Endodermal cell (in vitro differentiated cells): ENCODE measurements around the gene ZP2. TPM values are rescaled to one million over a fixed set of nuclear protein-coding genes. Genes with fewer than 3 reads are reported as not detected.

Experiments used
- DNase-seq: peaks from one replicate; pipeline ENCODE4 v3.0.0-alpha.2; 2017
- H3K27ac ChIP-seq: 2 replicates; pipeline ENCODE4 v1.5.1; 2013; ENCODE audit warnings: mild to moderate bottlenecking, low read depth, low read length, moderate library complexity
- H3K27me3 ChIP-seq: 2 replicates; pipeline ENCODE4 v1.6.1; 2013; ENCODE audit warnings: mild to moderate bottlenecking, low read length, moderate library complexity; ENCODE audit not compliant: insufficient read depth, control insufficient read depth, poor library complexity, severe bottlenecking
- H3K36me3 ChIP-seq: 2 replicates; pipeline ENCODE4 v1.7.0; 2013; ENCODE audit warnings: mild to moderate bottlenecking, low read length, moderate library complexity; ENCODE audit not compliant: control insufficient read depth, insufficient read depth
- H3K4me1 ChIP-seq: one replicate; pipeline ENCODE4 v1.7.0; 2013; ENCODE audit warnings: low read length; ENCODE audit not compliant: control insufficient read depth, insufficient read depth
- H3K4me3 ChIP-seq: 2 replicates; pipeline ENCODE4 v1.5.1; 2013; ENCODE audit warnings: mild to moderate bottlenecking, low read length, moderate library complexity
- H3K9ac ChIP-seq: 2 replicates; pipeline ENCODE4 v1.6.1; 2013; ENCODE audit warnings: mild to moderate bottlenecking, low read length, moderate library complexity; ENCODE audit not compliant: poor library complexity, severe bottlenecking; ENCODE audit errors: extremely low read depth
- H3K9me3 ChIP-seq: 2 replicates; pipeline ENCODE4 v1.6.1; 2013; ENCODE audit warnings: mild to moderate bottlenecking, low read length, moderate library complexity; ENCODE audit not compliant: control insufficient read depth
- H3K27ac Mint-ChIP-seq: 2 replicates; pipeline ENCODE4 v1.8.0; 2020; ENCODE audit warnings: mixed read lengths
- H3K27me3 Mint-ChIP-seq: 2 replicates; pipeline ENCODE4 v1.8.0; 2021; ENCODE audit warnings: mild to moderate bottlenecking, mixed read lengths; ENCODE audit not compliant: insufficient read depth
- H3K36me3 Mint-ChIP-seq: 2 replicates; pipeline ENCODE4 v1.8.0; 2020; ENCODE audit warnings: low read depth, mixed read lengths
- H3K4me1 Mint-ChIP-seq: 2 replicates; pipeline ENCODE4 v1.8.0; 2020; ENCODE audit warnings: mixed read lengths
- H3K4me3 Mint-ChIP-seq: 2 replicates; pipeline ENCODE4 v1.8.0; 2020; ENCODE audit warnings: mild to moderate bottlenecking, moderate library complexity, mixed read lengths
- H3K9me3 Mint-ChIP-seq: 2 replicates; pipeline ENCODE4 v1.8.0; 2020; ENCODE audit warnings: mild to moderate bottlenecking, mixed read lengths
- CTCF ChIP-seq: fragments of 200-600 bp; sonication (generic); conservative IDR thresholded peaks from 2 replicates; pipeline ENCODE4 v1.5.0; 2021; ENCODE audit warnings: antibody characterized with exemption, mild to moderate bottlenecking
- WGBS, 2 experiments: methylation state at CpG; one replicate each; pipeline versions ENCODE4 v1.1.5 to v1.1.7; 2013; ENCODE audit warnings: missing lambda C conversion rate in 2 of 2, mixed read lengths in 1 of 2; ENCODE audit not compliant: insufficient coverage in 1 of 2, insufficient read length in 1 of 2; 5-methylcytosine and 5-hydroxymethylcytosine counted together
- total RNA-seq, 2 donors: library from RNA; stranded (reverse); fragmentation: NEBNext Ultra II Directional in 1 of 2; extraction: Animal tissue kit (Norgen Biotek cat#: 25700) in 1 of 2; gene quantifications; 2 replicates in 1 of 2; 3 replicates in 1 of 2; pipeline ENCODE4 v1.2.1, GENCODE V29; 2021

The ZP2 gene
- total RNA-seq, 2 donors from 2014 or later: not detected

- peaks cover 30% of the 10 kb centered on the region for H3K9me3 Mint-ChIP-seq
- Histone ChIP-seq H3K27me3 (no peaks in the 10 kb centered on the region), H3K9me3 (peaks cover 24% of the 10 kb centered on the region), H3K36me3 (peaks cover 19% of the 10 kb centered on the region), H3K4me3 (no peak overlapping the region), H3K4me1 (no peaks in the 10 kb centered on the region), H3K9ac (no peak overlapping the region), H3K27ac (no peak overlapping the region)
- H3K36me3 Mint-ChIP-seq: peaks cover 28% of the 10 kb centered on the region
- no peak for TF ChIP-seq CTCF
- H3K27me3 Mint-ChIP-seq: peaks cover 11% of the 10 kb centered on the region
- H3K27ac Mint-ChIP-seq: no peak overlapping the region
- no peak overlapping the region for H3K4me3 Mint-ChIP-seq
- no peak for DNase-seq
- WGBS, 2 experiments: 93 to 94% methylated on average over 11 to 12 of the region's 12 CpGs
- H3K4me1 Mint-ChIP-seq: no peaks in the 10 kb centered on the region
Observed at GRCh38 chr16:21185659-21186325, 25.6 kb downstream of the ZP2 start.

- Mint-ChIP-seq H3K9me3 (peaks cover 26% of the 10 kb centered on the region), H3K4me3 (no peak overlapping the region), H3K4me1 (no peaks in the 10 kb centered on the region), H3K27me3 (peaks cover 9% of the 10 kb centered on the region), H3K27ac (no peak overlapping the region), H3K36me3 (peaks cover 34% of the 10 kb centered on the region)
- H3K4me1 ChIP-seq: no peaks in the 10 kb centered on the region
- no peak overlapping the region for H3K27ac ChIP-seq
- 89% methylated on average over 3 of the region's 3 CpGs for WGBS, 2 experiments
- no peak for TF ChIP-seq CTCF
- DNase-seq: no peak
- no peak overlapping the region for H3K9ac ChIP-seq
- no peaks in the 10 kb centered on the region for H3K27me3 ChIP-seq
- H3K36me3 ChIP-seq: peaks cover 28% of the 10 kb centered on the region
- H3K9me3 ChIP-seq: peaks cover 32% of the 10 kb centered on the region
- H3K4me3 ChIP-seq: no peak overlapping the region
Observed at GRCh38 chr16:21184834-21185233, 26.5 kb downstream of the ZP2 start.

DNA sequence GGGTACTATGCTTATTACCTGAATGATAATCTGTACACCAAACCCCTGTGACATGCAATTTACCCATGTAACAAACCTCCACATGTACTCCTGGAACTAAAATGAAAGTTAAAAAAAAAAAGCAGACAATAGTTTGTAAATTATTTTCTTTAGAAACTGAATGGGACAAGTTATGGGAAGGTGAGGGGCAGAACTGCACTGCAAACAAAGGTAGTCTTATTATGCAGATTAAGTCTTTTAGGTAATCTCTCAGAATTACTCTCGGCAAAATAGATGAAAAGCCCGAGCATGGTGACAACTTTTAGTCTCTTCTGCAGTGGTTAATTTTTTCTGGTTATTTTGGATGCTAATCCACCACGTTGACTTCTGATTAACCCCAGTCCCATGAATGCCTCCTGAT, 27.4 kb downstream of the ZP2 start:
- Histone ChIP-seq H3K27ac (no peak overlapping the region), H3K4me1 (no peaks in the 10 kb centered on the region), H3K27me3 (no peaks in the 10 kb centered on the region), H3K4me3 (no peak overlapping the region), H3K9me3 (peaks cover 40% of the 10 kb centered on the region), H3K36me3 (peaks cover 36% of the 10 kb centered on the region), H3K9ac (no peak overlapping the region)
- Mint-ChIP-seq H3K9me3 (peaks cover 27% of the 10 kb centered on the region), H3K27me3 (peaks cover 6% of the 10 kb centered on the region), H3K4me1 (no peaks in the 10 kb centered on the region), H3K36me3 (peaks cover 43% of the 10 kb centered on the region), H3K27ac (no peak overlapping the region), H3K4me3 (no peak overlapping the region)
- WGBS, 2 experiments: 94% methylated on average over 3 of the region's 3 CpGs
- no peak for DNase-seq
- no peak for TF ChIP-seq CTCF
